ENCODE measurements around the gene WDR70.

The WDR70 gene

GRCh38 chr5:37767251-37767650, 388.1 kb downstream of the WDR70 start:
- Histone ChIP-seq H3K9me3 (no peaks in the 10 kb centered on the region), H4K20me1 (no peaks in the 10 kb centered on the region), H3K4me2 (no peak overlapping the region), H3K9ac (no peak overlapping the region), H3K4me3 (no peak overlapping the region), H3K4me1 (no peaks in the 10 kb centered on the region), H3K27ac (no peak overlapping the region), H3K27me3 (no peaks in the 10 kb centered on the region), H3K36me3 (no peaks in the 10 kb centered on the region)
- TF ChIP-seq Cebpa-rat (IDR thresholded peaks at IDR 0.05): no peak

GRCh38 chr5:37767961-37768360, 388.8 kb downstream of the WDR70 start:
- no peak overlapping the region for H3K9ac ChIP-seq
- no peaks in the 10 kb centered on the region for H3K36me3 ChIP-seq
- TF ChIP-seq Cebpa-rat (IDR thresholded peaks at IDR 0.05): no peak
- H3K9me3 ChIP-seq: no peaks in the 10 kb centered on the region
- H3K4me1 ChIP-seq: no peaks in the 10 kb centered on the region
- H3K4me2 ChIP-seq: no peak overlapping the region
- H3K4me3 ChIP-seq: no peak overlapping the region
- H4K20me1 ChIP-seq: no peaks in the 10 kb centered on the region
- H3K27me3 ChIP-seq: no peaks in the 10 kb centered on the region
- no peak overlapping the region for H3K27ac ChIP-seq

- H3K4me1 ChIP-seq: no peaks in the 10 kb centered on the region
- no peak for TF ChIP-seq Cebpa-rat (IDR thresholded peaks at IDR 0.05)
- no peaks in the 10 kb centered on the region for H3K27me3 ChIP-seq
- H3K9me3 ChIP-seq: no peaks in the 10 kb centered on the region
- H3K9ac ChIP-seq: no peak overlapping the region
- no peaks in the 10 kb centered on the region for H3K36me3 ChIP-seq
- H3K4me3 ChIP-seq: no peak overlapping the region
- H3K4me2 ChIP-seq: no peak overlapping the region
- H3K27ac ChIP-seq: no peak overlapping the region
- H4K20me1 ChIP-seq: no peaks in the 10 kb centered on the region
Observed at GRCh38 chr5:37768371-37768770, 389.3 kb downstream of the WDR70 start.

GRCh38 chr5:37769108-37769507, 390.0 kb downstream of the WDR70 start:
- TF ChIP-seq Cebpa-rat (IDR thresholded peaks at IDR 0.05): no peak
- no peaks in the 10 kb centered on the region for H3K36me3 ChIP-seq
- H4K20me1 ChIP-seq: no peaks in the 10 kb centered on the region
- H3K9me3 ChIP-seq: 0 out of 2 replicates have a peak, but pooled peaks cover 5% of the 10 kb centered on the region
- no peak overlapping the region for H3K4me3 ChIP-seq
- no peaks in the 10 kb centered on the region for H3K27me3 ChIP-seq
- H3K4me1 ChIP-seq: no peaks in the 10 kb centered on the region
- H3K27ac ChIP-seq: no peak overlapping the region
- H3K9ac ChIP-seq: no peak overlapping the region
- H3K4me2 ChIP-seq: no peak overlapping the region

- Histone ChIP-seq H3K4me3 (no peak overlapping the region), H3K9ac (no peak overlapping the region), H3K4me2 (no peak overlapping the region), H3K4me1 (no peaks in the 10 kb centered on the region), H3K36me3 (no peaks in the 10 kb centered on the region), H4K20me1 (no peaks in the 10 kb centered on the region), H3K27me3 (no peaks in the 10 kb centered on the region), H3K27ac (no peak overlapping the region), H3K9me3 (peaks cover 12% of the 10 kb centered on the region)
- TF ChIP-seq Cebpa-rat (IDR thresholded peaks at IDR 0.05): no peak
Observed at GRCh38 chr5:37769840-37770239, 390.7 kb downstream of the WDR70 start.

GRCh38 chr5:37770786-37771185, 391.7 kb downstream of the WDR70 start:
- Histone ChIP-seq H4K20me1 (no peaks in the 10 kb centered on the region), H3K9ac (no peak overlapping the region), H3K27ac (no peak overlapping the region), H3K9me3 (peaks cover 20% of the 10 kb centered on the region), H3K4me1 (no peaks in the 10 kb centered on the region), H3K4me2 (no peak overlapping the region), H3K36me3 (no peaks in the 10 kb centered on the region), H3K27me3 (no peaks in the 10 kb centered on the region), H3K4me3 (no peak overlapping the region)
- no peak for TF ChIP-seq Cebpa-rat (IDR thresholded peaks at IDR 0.05)

- H3K9me3 ChIP-seq: peaks cover 20% of the 10 kb centered on the region
- H3K27me3 ChIP-seq: no peaks in the 10 kb centered on the region
- H3K27ac ChIP-seq: no peak overlapping the region
- H3K4me3 ChIP-seq: no peak overlapping the region
- no peaks in the 10 kb centered on the region for H3K4me1 ChIP-seq
- no peak for TF ChIP-seq Cebpa-rat (IDR thresholded peaks at IDR 0.05)
- H3K9ac ChIP-seq: no peak overlapping the region
- H3K36me3 ChIP-seq: no peaks in the 10 kb centered on the region
- no peak overlapping the region for H3K4me2 ChIP-seq
- no peaks in the 10 kb centered on the region for H4K20me1 ChIP-seq
Observed at GRCh38 chr5:37771203-37771611, 392.1 kb downstream of the WDR70 start.

- TF ChIP-seq Cebpa-rat (IDR thresholded peaks at IDR 0.05): no peak
- H3K27me3 ChIP-seq: no peaks in the 10 kb centered on the region
- H3K27ac ChIP-seq: no peak overlapping the region
- H3K4me1 ChIP-seq: no peaks in the 10 kb centered on the region
- no peak overlapping the region for H3K4me3 ChIP-seq
- no peaks in the 10 kb centered on the region for H4K20me1 ChIP-seq
- no peaks in the 10 kb centered on the region for H3K36me3 ChIP-seq
- H3K4me2 ChIP-seq: no peak overlapping the region
- H3K9me3 ChIP-seq: peaks cover 20% of the 10 kb centered on the region
- H3K9ac ChIP-seq: no peak overlapping the region
Observed at GRCh38 chr5:37771731-37772130, 392.6 kb downstream of the WDR70 start.

GRCh38 chr5:37772255-37772654, 393.1 kb downstream of the WDR70 start:
- no peak overlapping the region for H3K27ac ChIP-seq

GRCh38 chr5:37773809-37774208, 394.7 kb downstream of the WDR70 start:
- H3K9me3 ChIP-seq: peaks cover 20% of the 10 kb centered on the region

More at GRCh38 chr5:37772255-37772654, 393.1 kb downstream of the WDR70 start:
- Histone ChIP-seq H3K4me2 (no peak overlapping the region), H3K4me1 (no peaks in the 10 kb centered on the region), H3K9ac (no peak overlapping the region), H3K36me3 (no peaks in the 10 kb centered on the region), H4K20me1 (no peaks in the 10 kb centered on the region), H3K9me3 (peaks cover 20% of the 10 kb centered on the region), H3K4me3 (no peak overlapping the region), H3K27me3 (no peaks in the 10 kb centered on the region)
- no peak for TF ChIP-seq Cebpa-rat (IDR thresholded peaks at IDR 0.05)

GRCh38 chr5:37774912-37775483, 395.9 kb downstream of the WDR70 start:
- Histone ChIP-seq H3K9me3 (peaks cover 20% of the 10 kb centered on the region), H3K36me3 (no peaks in the 10 kb centered on the region), H3K9ac (no peak overlapping the region), H4K20me1 (no peaks in the 10 kb centered on the region), H3K4me2 (no peak overlapping the region), H3K27ac (no peak overlapping the region), H3K4me3 (no peak overlapping the region), H3K27me3 (no peaks in the 10 kb centered on the region), H3K4me1 (no peaks in the 10 kb centered on the region)
- no peak for TF ChIP-seq Cebpa-rat (IDR thresholded peaks at IDR 0.05)

More at GRCh38 chr5:37773809-37774208, 394.7 kb downstream of the WDR70 start:
- Histone ChIP-seq H3K27me3 (no peaks in the 10 kb centered on the region), H3K4me1 (no peaks in the 10 kb centered on the region), H3K4me3 (no peak overlapping the region), H3K36me3 (no peaks in the 10 kb centered on the region), H4K20me1 (no peaks in the 10 kb centered on the region), H3K9ac (no peak overlapping the region), H3K27ac (no peak overlapping the region), H3K4me2 (no peak overlapping the region)
- TF ChIP-seq Cebpa-rat (IDR thresholded peaks at IDR 0.05): no peak

Measured in BLaER1 (cell line).